ENCODE results near the gene ATAT1.

- no peak for TF ChIP-seq EZH2 (IDR thresholded peaks at IDR 0.05)
- TF ChIP-seq POLR2AphosphoS5 (IDR thresholded peaks at IDR 0.05; ENCODE audit: borderline replicate concordance, low read depth, low read length): peak; percentile 80
These were observed 10.5 kb upstream of the ATAT1 start for GRCh38 chr6:30615958-30616810.
